ENCODE measurements around the gene NEGR1. TPM values are rescaled to one million over a fixed set of nuclear protein-coding genes. Genes with fewer than 3 reads are reported as not detected.

Gene NEGR1
- total and polyA plus RNA-seq, 10 donors: 0.07 to 1.3 (median 0.54) TPM

- intact Hi-C loops (cut with DNase I; ENCODE audit: low total_unique reads): no loop called here
- Histone ChIP-seq H3K9me3 (peaks cover 0 to 15% (median 0%) of the 10 kb centered on the region in 8 donors), H3K4me1 (no peaks in the 10 kb centered on the region), H3K36me3 (no peaks in the 10 kb centered on the region), H3K27ac (no peak overlapping the region), H3K27me3 (replicated peaks in 1 of 7) (no peaks in the 10 kb centered on the region), H3K4me3 (no peak overlapping the region)
- WGBS, 5 donors: 89 to 91% (median 90%) methylated on average over 2 of the region's 2 CpGs
- no peak for DNase-seq
- TF ChIP-seq POLR2A (IDR thresholded peaks at IDR 0.05): no peak
- no peak for TF ChIP-seq POLR2AphosphoS5 (IDR thresholded peaks at IDR 0.05)
- TF ChIP-seq, protein P1, sequence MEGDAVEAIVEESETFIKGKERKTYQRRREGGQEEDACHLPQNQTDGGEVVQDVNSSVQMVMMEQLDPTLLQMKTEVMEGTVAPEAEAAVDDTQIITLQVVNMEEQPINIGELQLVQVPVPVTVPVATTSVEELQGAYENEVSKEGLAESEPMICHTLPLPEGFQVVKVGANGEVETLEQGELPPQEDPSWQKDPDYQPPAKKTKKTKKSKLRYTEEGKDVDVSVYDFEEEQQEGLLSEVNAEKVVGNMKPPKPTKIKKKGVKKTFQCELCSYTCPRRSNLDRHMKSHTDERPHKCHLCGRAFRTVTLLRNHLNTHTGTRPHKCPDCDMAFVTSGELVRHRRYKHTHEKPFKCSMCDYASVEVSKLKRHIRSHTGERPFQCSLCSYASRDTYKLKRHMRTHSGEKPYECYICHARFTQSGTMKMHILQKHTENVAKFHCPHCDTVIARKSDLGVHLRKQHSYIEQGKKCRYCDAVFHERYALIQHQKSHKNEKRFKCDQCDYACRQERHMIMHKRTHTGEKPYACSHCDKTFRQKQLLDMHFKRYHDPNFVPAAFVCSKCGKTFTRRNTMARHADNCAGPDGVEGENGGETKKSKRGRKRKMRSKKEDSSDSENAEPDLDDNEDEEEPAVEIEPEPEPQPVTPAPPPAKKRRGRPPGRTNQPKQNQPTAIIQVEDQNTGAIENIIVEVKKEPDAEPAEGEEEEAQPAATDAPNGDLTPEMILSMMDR (IDR thresholded peaks at IDR 0.05 in 8 of 11, conservative IDR thresholded peaks at IDR 0.05 in 3 of 11): no peak
Observed at GRCh38 chr1:71372496-71372895, 909.8 kb downstream of the NEGR1 start.

DNA sequence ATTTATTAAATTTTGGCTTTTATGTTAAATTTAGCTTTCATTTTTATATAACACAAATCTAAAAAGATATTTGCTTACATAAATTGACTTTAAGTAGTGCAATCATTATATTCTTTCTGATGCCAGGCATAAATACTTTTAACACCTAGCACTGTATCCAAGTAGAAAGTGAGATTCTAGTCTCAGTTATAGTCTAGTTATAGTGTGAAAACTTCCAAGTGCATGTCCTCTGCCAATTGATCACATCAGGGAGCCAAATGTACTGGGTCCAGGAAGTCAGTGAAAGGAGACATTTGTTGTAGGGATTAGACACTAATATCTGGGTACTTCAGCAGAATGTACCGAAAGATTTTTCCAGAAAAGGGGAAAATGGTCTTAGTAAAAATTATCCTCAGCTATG is 910.8 kb downstream of the NEGR1 start:
- no peak overlapping the region for H3K4me3 ChIP-seq
- DNase-seq: no peak
- intact Hi-C loops (cut with DNase I; ENCODE audit: low total_unique reads): no loop called here
- no peaks in the 10 kb centered on the region for H3K36me3 ChIP-seq
- H3K27ac ChIP-seq: no peak overlapping the region
- H3K9me3 ChIP-seq: peaks cover 0 to 12% (median 0%) of the 10 kb centered on the region in 8 donors
- H3K4me1 ChIP-seq: no peaks in the 10 kb centered on the region
- TF ChIP-seq POLR2AphosphoS5 (IDR thresholded peaks at IDR 0.05): no peak
- no peak for TF ChIP-seq POLR2A (IDR thresholded peaks at IDR 0.05)
- TF ChIP-seq, protein P1 (IDR thresholded peaks at IDR 0.05 in 8 of 11, conservative IDR thresholded peaks at IDR 0.05 in 3 of 11): no peak
- 89 to 97% (median 93%) methylated on average over 1 of the region's 1 CpG for WGBS, 5 donors
- H3K27me3 ChIP-seq (replicated peaks in 1 of 7): no peaks in the 10 kb centered on the region

DNA sequence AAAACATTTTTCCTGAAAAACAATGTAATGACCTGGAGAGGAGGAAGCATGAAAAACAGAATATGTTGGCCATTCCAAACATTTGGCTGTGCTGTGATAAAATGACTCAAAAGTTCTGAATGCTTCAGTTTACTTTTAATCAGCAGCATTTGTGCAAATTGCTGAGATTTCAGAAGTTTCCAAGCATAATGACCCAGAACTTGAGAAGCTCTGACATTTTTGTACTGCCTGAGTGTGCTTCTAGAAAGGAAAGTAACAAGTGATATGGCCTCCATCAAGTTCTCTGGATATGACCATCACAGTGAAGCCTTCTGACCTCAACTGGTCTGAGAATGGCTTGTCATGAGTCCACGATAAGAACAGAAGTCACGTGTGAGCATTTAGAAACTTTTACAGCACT is 918.1 kb downstream of the NEGR1 start:
- no peak overlapping the region for H3K4me3 ChIP-seq
- H3K36me3 ChIP-seq: no peaks in the 10 kb centered on the region
- H3K4me1 ChIP-seq: no peaks in the 10 kb centered on the region
- 75 to 95% (median 78%) methylated on average over 2 of the region's 2 CpGs for WGBS, 5 donors
- intact Hi-C loops (cut with DNase I; ENCODE audit: low total_unique reads): no loop called here
- H3K27ac ChIP-seq: no peak overlapping the region
- peaks cover 0 to 15% (median 4%) of the 10 kb centered on the region in 8 donors for H3K9me3 ChIP-seq
- no peak for DNase-seq
- no peaks in the 10 kb centered on the region for H3K27me3 ChIP-seq (replicated peaks in 1 of 7)
- TF ChIP-seq POLR2A (IDR thresholded peaks at IDR 0.05) (no peak), POLR2AphosphoS5 (IDR thresholded peaks at IDR 0.05) (no peak)
- TF ChIP-seq, protein P1 (IDR thresholded peaks at IDR 0.05 in 8 of 11, conservative IDR thresholded peaks at IDR 0.05 in 3 of 11): no peak

GRCh38 chr1:71362691-71363090 is 919.6 kb downstream of the NEGR1 start:
- 92 to 99% (median 95%) methylated on average over 2 of the region's 2 CpGs for WGBS, 5 donors
- H3K27me3 ChIP-seq (replicated peaks in 1 of 7): no peaks in the 10 kb centered on the region
- intact Hi-C loops (cut with DNase I; ENCODE audit: low total_unique reads): no loop called here

More at GRCh38 chr1:71362691-71363090, 919.6 kb downstream of the NEGR1 start:
- Histone ChIP-seq H3K4me1 (no peaks in the 10 kb centered on the region), H3K4me3 (no peak overlapping the region), H3K36me3 (no peaks in the 10 kb centered on the region), H3K9me3 (peaks cover 0 to 31% (median 10%) of the 10 kb centered on the region in 8 donors), H3K27ac (no peak overlapping the region)
- TF ChIP-seq, protein P1 (IDR thresholded peaks at IDR 0.05 in 8 of 11, conservative IDR thresholded peaks at IDR 0.05 in 3 of 11): no peak
- no peak for TF ChIP-seq POLR2A (IDR thresholded peaks at IDR 0.05)
- no peak for TF ChIP-seq POLR2AphosphoS5 (IDR thresholded peaks at IDR 0.05)
- DNase-seq: no peak
